CD4-positive, alpha-beta T cell treated with Interleukin-6 for 4 hours (primary cell): ENCODE measurements around the gene HNRNPLL.
"Not testable (repeated sequence)": the region's sequence is repeated elsewhere in the genome, so short reads cannot be mapped to it uniquely, and the experiment has no call there.

Experiments
- DNase-seq: peaks from one replicate; pipeline ENCODE4 v3.0.0-alpha.2; 2020; ENCODE audit warnings: mixed read lengths

Gene HNRNPLL

GRCh38 chr2:38551171-38551570 lies 51.6 kb downstream of the HNRNPLL start:
- no peak for DNase-seq

GRCh38 chr2:38549851-38550250 lies 52.9 kb downstream of the HNRNPLL start:
- no peak for DNase-seq

GRCh38 chr2:38549071-38549704 lies 53.5 kb downstream of the HNRNPLL start:
- DNase-seq = no peak

- DNase-seq = no peak
These were observed 54.9 kb downstream of the HNRNPLL start for GRCh38 chr2:38547791-38548190.

- DNase-seq = no peak
These were observed 56.1 kb downstream of the HNRNPLL start for GRCh38 chr2:38546585-38546984.

- no peak for DNase-seq
These were observed 56.7 kb downstream of the HNRNPLL start for GRCh38 chr2:38546064-38546463.

- DNase-seq = not testable (repeated sequence)
These were observed 60.5 kb downstream of the HNRNPLL start for GRCh38 chr2:38542248-38542631.

- DNase-seq = no peak
These were observed 62.0 kb downstream of the HNRNPLL start for GRCh38 chr2:38540580-38541286.

- DNase-seq = no peak
These were observed 63.6 kb downstream of the HNRNPLL start for GRCh38 chr2:38539086-38539485.

- DNase-seq = no peak
These were observed 64.7 kb downstream of the HNRNPLL start for GRCh38 chr2:38537937-38538525.

- DNase-seq = not testable (repeated sequence)
These were observed 65.4 kb downstream of the HNRNPLL start for GRCh38 chr2:38537296-38537695.

- peak; percentile 88 for DNase-seq
These were observed 66.8 kb downstream of the HNRNPLL start for GRCh38 chr2:38535744-38536506.

- DNase-seq = no peak
These were observed 67.4 kb downstream of the HNRNPLL start for GRCh38 chr2:38535404-38535743.

GRCh38 chr2:38534746-38535403 lies 67.9 kb downstream of the HNRNPLL start:
- no peak for DNase-seq

- no peak for DNase-seq
These were observed 68.8 kb downstream of the HNRNPLL start for GRCh38 chr2:38533757-38534545.

- DNase-seq = no peak
These were observed 69.5 kb downstream of the HNRNPLL start for GRCh38 chr2:38533180-38533579.

- DNase-seq = no peak
These were observed 70.4 kb downstream of the HNRNPLL start for GRCh38 chr2:38532366-38532765.

- no peak for DNase-seq
These were observed 73.5 kb downstream of the HNRNPLL start for GRCh38 chr2:38529208-38529607.

GRCh38 chr2:38528534-38528933 lies 74.2 kb downstream of the HNRNPLL start:
- no peak for DNase-seq

- DNase-seq = peak; percentile 34
These were observed 74.7 kb downstream of the HNRNPLL start for GRCh38 chr2:38528008-38528442.

- DNase-seq = no peak
These were observed 75.3 kb downstream of the HNRNPLL start for GRCh38 chr2:38527338-38528007.

GRCh38 chr2:38526195-38526594 lies 76.5 kb downstream of the HNRNPLL start:
- DNase-seq = no peak
